ENCODE results near the gene LMAN2L.

Gene LMAN2L

DNA sequence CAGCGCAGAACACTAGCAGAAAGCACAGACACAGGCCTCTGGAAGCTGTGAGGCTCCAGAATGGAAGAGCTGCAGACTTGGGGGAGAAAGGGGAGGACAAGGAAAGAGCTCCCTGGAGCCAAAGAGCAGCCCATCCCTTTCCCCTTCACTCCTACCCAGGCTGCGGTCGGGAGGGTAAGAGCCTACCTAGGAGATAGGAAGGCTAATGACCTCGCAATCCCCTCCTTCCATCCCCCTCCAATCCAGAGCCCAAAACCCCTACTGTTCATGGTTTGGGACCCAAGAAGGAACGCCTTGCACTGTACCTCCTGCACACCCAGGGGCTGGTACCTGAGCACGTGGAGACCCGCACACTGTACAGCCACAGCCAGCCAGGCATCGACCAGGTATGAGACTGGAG is 39.8 kb downstream of the LMAN2L start:
- H3F3A ChIP-seq (ENCODE audit: insufficient read depth, low read length): no peaks in the 10 kb centered on the region
- H3K4me2 ChIP-seq (ENCODE audit: low read length): no peak overlapping the region
- H3K9ac ChIP-seq (ENCODE audit: low read length): no peak overlapping the region
- no peaks in the 10 kb centered on the region for H3K9me3 ChIP-seq (ENCODE audit: low read length)
- H4K20me1 ChIP-seq (ENCODE audit: insufficient read depth, low read length): no peaks in the 10 kb centered on the region
- H3K4me1 ChIP-seq (ENCODE audit: insufficient read depth, low read length, severe bottlenecking): no peaks in the 10 kb centered on the region
- no peak for TF ChIP-seq EZH2 (IDR thresholded peaks at IDR 0.05; ENCODE audit: borderline replicate concordance, low read length)
- TF ChIP-seq, protein P1, sequence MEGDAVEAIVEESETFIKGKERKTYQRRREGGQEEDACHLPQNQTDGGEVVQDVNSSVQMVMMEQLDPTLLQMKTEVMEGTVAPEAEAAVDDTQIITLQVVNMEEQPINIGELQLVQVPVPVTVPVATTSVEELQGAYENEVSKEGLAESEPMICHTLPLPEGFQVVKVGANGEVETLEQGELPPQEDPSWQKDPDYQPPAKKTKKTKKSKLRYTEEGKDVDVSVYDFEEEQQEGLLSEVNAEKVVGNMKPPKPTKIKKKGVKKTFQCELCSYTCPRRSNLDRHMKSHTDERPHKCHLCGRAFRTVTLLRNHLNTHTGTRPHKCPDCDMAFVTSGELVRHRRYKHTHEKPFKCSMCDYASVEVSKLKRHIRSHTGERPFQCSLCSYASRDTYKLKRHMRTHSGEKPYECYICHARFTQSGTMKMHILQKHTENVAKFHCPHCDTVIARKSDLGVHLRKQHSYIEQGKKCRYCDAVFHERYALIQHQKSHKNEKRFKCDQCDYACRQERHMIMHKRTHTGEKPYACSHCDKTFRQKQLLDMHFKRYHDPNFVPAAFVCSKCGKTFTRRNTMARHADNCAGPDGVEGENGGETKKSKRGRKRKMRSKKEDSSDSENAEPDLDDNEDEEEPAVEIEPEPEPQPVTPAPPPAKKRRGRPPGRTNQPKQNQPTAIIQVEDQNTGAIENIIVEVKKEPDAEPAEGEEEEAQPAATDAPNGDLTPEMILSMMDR (IDR thresholded peaks at IDR 0.05; ENCODE audit: low read length): no peak
- H3K79me2 ChIP-seq (ENCODE audit: insufficient read depth, low read length): no peaks in the 10 kb centered on the region
- 0 out of 2 replicates have a peak, but pooled peaks cover 4% of the 10 kb centered on the region for H3K36me3 ChIP-seq (ENCODE audit: insufficient read depth, low read length)
- H3K27ac ChIP-seq (ENCODE audit: low read depth, low read length, poor library complexity, severe bottlenecking): no peak overlapping the region
- H3K9me2 ChIP-seq (ENCODE audit: low read depth, low read length): no peaks in the 10 kb centered on the region
- no peaks in the 10 kb centered on the region for H3K27me3 ChIP-seq (ENCODE audit: insufficient read depth, low read length)
- H3K4me3 ChIP-seq (ENCODE audit: low read depth, low read length, poor library complexity, severe bottlenecking): no peak overlapping the region
- H2AFZ ChIP-seq (ENCODE audit: low read length): no peak overlapping the region

DNA sequence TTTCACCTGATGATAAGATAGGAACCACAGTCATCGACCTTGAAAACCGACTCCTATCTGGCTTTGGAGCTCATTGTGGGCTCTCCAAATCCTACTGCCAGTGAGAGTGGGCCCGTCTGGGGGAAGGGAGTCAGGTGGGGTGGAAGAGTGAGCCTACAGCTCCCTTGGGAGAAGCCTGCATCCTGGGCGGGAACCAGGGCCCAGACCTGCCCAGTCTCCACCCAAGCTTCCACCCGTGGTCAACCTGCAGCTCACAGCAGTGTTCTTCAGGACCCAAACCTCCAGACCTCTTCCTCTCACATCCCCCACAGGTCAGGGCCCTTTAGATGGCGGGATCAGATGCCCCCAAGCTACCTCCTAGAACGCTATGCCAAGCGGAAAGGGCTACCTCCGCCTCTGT is 40.2 kb downstream of the LMAN2L start:
- H2AFZ ChIP-seq (ENCODE audit: low read length): no peak overlapping the region
- H3K9me2 ChIP-seq (ENCODE audit: low read depth, low read length): no peaks in the 10 kb centered on the region
- H4K20me1 ChIP-seq (ENCODE audit: insufficient read depth, low read length): no peaks in the 10 kb centered on the region
- TF ChIP-seq, protein P1 (IDR thresholded peaks at IDR 0.05; ENCODE audit: low read length): no peak
- no peak for TF ChIP-seq EZH2 (IDR thresholded peaks at IDR 0.05; ENCODE audit: borderline replicate concordance, low read length)
- no peaks in the 10 kb centered on the region for H3K9me3 ChIP-seq (ENCODE audit: low read length)
- H3K27me3 ChIP-seq (ENCODE audit: insufficient read depth, low read length): no peaks in the 10 kb centered on the region
- H3K4me3 ChIP-seq (ENCODE audit: low read depth, low read length, poor library complexity, severe bottlenecking): no peak overlapping the region
- no peaks in the 10 kb centered on the region for H3K36me3 ChIP-seq (ENCODE audit: insufficient read depth, low read length)
- H3K79me2 ChIP-seq (ENCODE audit: insufficient read depth, low read length): no peaks in the 10 kb centered on the region
- no peak overlapping the region for H3K4me2 ChIP-seq (ENCODE audit: low read length)
- no peaks in the 10 kb centered on the region for H3K4me1 ChIP-seq (ENCODE audit: insufficient read depth, low read length, severe bottlenecking)
- H3F3A ChIP-seq (ENCODE audit: insufficient read depth, low read length): no peaks in the 10 kb centered on the region
- no peak overlapping the region for H3K9ac ChIP-seq (ENCODE audit: low read length)
- H3K27ac ChIP-seq (ENCODE audit: low read depth, low read length, poor library complexity, severe bottlenecking): no peak overlapping the region

DNA sequence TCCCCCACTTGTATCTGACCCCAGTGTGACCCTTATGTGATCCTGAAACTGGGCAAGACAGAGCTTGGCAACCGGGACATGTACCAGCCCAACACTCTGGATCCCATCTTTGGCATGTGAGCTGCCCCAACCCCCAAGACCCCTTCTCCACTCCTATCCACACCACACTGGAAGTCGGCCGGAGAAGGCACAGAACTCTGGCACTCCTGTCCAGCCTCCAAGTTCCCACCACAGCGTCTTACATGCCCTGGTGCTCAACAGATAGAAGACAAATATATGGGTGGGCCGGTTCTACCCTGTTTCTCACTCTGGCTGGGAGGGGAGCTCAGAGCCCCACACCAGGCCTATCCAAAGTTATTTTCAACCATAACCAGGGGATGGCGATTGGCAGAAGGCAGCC is 40.8 kb downstream of the LMAN2L start:
- TF ChIP-seq, protein P1 (IDR thresholded peaks at IDR 0.05; ENCODE audit: low read length): no peak
- no peak for TF ChIP-seq EZH2 (IDR thresholded peaks at IDR 0.05; ENCODE audit: borderline replicate concordance, low read length)
- Histone ChIP-seq H3K36me3 (ENCODE audit: insufficient read depth, low read length) (no peaks in the 10 kb centered on the region), H3K4me2 (ENCODE audit: low read length) (no peak overlapping the region), H2AFZ (ENCODE audit: low read length) (no peak overlapping the region), H3K27ac (ENCODE audit: low read depth, low read length, poor library complexity, severe bottlenecking) (no peak overlapping the region), H3F3A (ENCODE audit: insufficient read depth, low read length) (no peaks in the 10 kb centered on the region), H3K9ac (ENCODE audit: low read length) (no peak overlapping the region), H4K20me1 (ENCODE audit: insufficient read depth, low read length) (no peaks in the 10 kb centered on the region), H3K9me3 (ENCODE audit: low read length) (no peaks in the 10 kb centered on the region), H3K4me1 (ENCODE audit: insufficient read depth, low read length, severe bottlenecking) (no peaks in the 10 kb centered on the region), H3K4me3 (ENCODE audit: low read depth, low read length, poor library complexity, severe bottlenecking) (no peak overlapping the region), H3K27me3 (ENCODE audit: insufficient read depth, low read length) (no peaks in the 10 kb centered on the region), H3K79me2 (ENCODE audit: insufficient read depth, low read length) (no peaks in the 10 kb centered on the region), H3K9me2 (ENCODE audit: low read depth, low read length) (no peaks in the 10 kb centered on the region)
